ENCODE data around the gene HERC5.
"Not testable (repeated sequence)": the region's sequence is repeated elsewhere in the genome, so short reads cannot be mapped to it uniquely, and the experiment has no call there.

Gene HERC5

DNA sequence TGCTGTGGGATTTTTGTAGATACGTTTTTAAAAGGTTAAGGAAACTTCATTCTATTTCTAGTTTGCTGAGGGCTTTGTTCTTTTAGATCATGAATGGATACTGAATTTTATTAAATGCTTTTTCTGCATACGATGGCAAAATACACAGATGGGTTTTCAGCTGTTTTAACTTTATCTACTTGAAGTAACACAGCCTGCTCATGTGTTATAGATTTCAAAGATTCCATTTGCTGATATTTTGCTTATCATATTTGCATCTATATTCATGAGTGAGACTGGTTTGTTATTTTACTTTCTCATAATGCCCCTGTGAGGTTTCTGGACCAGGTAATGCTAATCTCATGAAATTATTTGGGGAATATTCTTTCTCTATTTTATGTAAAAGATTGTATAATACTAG is 34.5 kb upstream of the HERC5 start:
- Histone ChIP-seq H3K4me1 (ENCODE audit: control insufficient read depth in 2 of 2, insufficient read depth in 2 of 2, low read length in 2 of 2) (no peaks in the 10 kb centered on the region), H3K27me3 (ENCODE audit: control insufficient read depth in 2 of 2, insufficient read depth in 2 of 2, low read length in 2 of 2) (no peaks in the 10 kb centered on the region), H3K27ac (ENCODE audit: low read depth in 2 of 2, low read length in 2 of 2) (no peak overlapping the region), H3K36me3 (ENCODE audit: control insufficient read depth in 2 of 2, insufficient read depth in 2 of 2, low read length in 2 of 2) (no peaks in the 10 kb centered on the region), H3K9ac (ENCODE audit: low read depth in 1 of 2, low read length in 2 of 2) (no peak overlapping the region), H3K4me3 (ENCODE audit: low read length in 2 of 2) (no peak overlapping the region), H3K9me3 (ENCODE audit: control insufficient read depth in 2 of 2, low read length in 2 of 2) (no peaks in the 10 kb centered on the region)

GRCh38 chr4:88429401-88429800 is 27.5 kb upstream of the HERC5 start:
- H3K36me3 ChIP-seq (ENCODE audit: control insufficient read depth in 2 of 2, insufficient read depth in 2 of 2, low read length in 2 of 2) = no peaks in the 10 kb centered on the region
- H3K27me3 ChIP-seq (ENCODE audit: control insufficient read depth in 2 of 2, insufficient read depth in 2 of 2, low read length in 2 of 2) = no peaks in the 10 kb centered on the region
- H3K27ac ChIP-seq (ENCODE audit: low read depth in 2 of 2, low read length in 2 of 2) = no peak overlapping the region
- no peaks in the 10 kb centered on the region for H3K4me1 ChIP-seq (ENCODE audit: control insufficient read depth in 2 of 2, insufficient read depth in 2 of 2, low read length in 2 of 2)
- no peak overlapping the region for H3K4me3 ChIP-seq (ENCODE audit: low read length in 2 of 2)
- H3K9ac ChIP-seq (ENCODE audit: low read depth in 1 of 2, low read length in 2 of 2) = no peak overlapping the region
- no peaks in the 10 kb centered on the region for H3K9me3 ChIP-seq (ENCODE audit: control insufficient read depth in 2 of 2, low read length in 2 of 2)

- Histone ChIP-seq H3K27me3 (ENCODE audit: control insufficient read depth in 2 of 2, insufficient read depth in 2 of 2, low read length in 2 of 2) (no peaks in the 10 kb centered on the region), H3K36me3 (ENCODE audit: control insufficient read depth in 2 of 2, insufficient read depth in 2 of 2, low read length in 2 of 2) (no peaks in the 10 kb centered on the region), H3K9ac (ENCODE audit: low read depth in 1 of 2, low read length in 2 of 2) (no peak overlapping the region), H3K4me1 (ENCODE audit: control insufficient read depth in 2 of 2, insufficient read depth in 2 of 2, low read length in 2 of 2) (no peaks in the 10 kb centered on the region), H3K4me3 (ENCODE audit: low read length in 2 of 2) (no peak overlapping the region), H3K27ac (ENCODE audit: low read depth in 2 of 2, low read length in 2 of 2) (no peak overlapping the region), H3K9me3 (ENCODE audit: control insufficient read depth in 2 of 2, low read length in 2 of 2) (no peaks in the 10 kb centered on the region)
Observed at GRCh38 chr4:88435987-88436693, 20.8 kb upstream of the HERC5 start.

DNA sequence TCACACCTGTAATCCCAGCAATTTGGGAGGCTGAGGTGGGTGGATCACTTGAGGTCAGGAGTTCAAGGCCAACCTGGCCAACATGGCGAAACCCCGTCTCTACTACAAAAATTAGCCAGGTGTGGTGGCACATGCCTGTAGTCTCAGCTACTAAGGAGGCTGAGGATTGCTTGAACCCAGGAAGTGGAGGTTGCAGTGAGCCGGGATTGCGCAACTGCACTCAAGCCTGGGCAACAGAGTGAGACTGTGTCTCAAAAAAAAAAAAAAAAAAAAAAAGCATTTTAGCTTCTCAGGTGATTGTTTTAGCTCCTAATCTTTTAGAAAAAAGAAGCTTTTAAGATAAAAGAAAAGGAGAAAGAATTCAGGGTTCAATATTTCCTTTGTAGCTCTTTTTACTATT is 19.0 kb upstream of the HERC5 start:
- H3K36me3 ChIP-seq (ENCODE audit: control insufficient read depth in 2 of 2, insufficient read depth in 2 of 2, low read length in 2 of 2); H3K27ac ChIP-seq (ENCODE audit: low read depth in 2 of 2, low read length in 2 of 2); H3K9ac ChIP-seq (ENCODE audit: low read depth in 1 of 2, low read length in 2 of 2); H3K27me3 ChIP-seq (ENCODE audit: control insufficient read depth in 2 of 2, insufficient read depth in 2 of 2, low read length in 2 of 2); H3K4me1 ChIP-seq (ENCODE audit: control insufficient read depth in 2 of 2, insufficient read depth in 2 of 2, low read length in 2 of 2); H3K9me3 ChIP-seq (ENCODE audit: control insufficient read depth in 2 of 2, low read length in 2 of 2); H3K4me3 ChIP-seq (ENCODE audit: low read length in 2 of 2): not testable (repeated sequence)

GRCh38 chr4:88439161-88439760 is 17.7 kb upstream of the HERC5 start:
- Histone ChIP-seq H3K9me3 (ENCODE audit: control insufficient read depth in 2 of 2, low read length in 2 of 2) (no peaks in the 10 kb centered on the region), H3K4me3 (ENCODE audit: low read length in 2 of 2) (no peak overlapping the region), H3K36me3 (ENCODE audit: control insufficient read depth in 2 of 2, insufficient read depth in 2 of 2, low read length in 2 of 2) (peaks cover 0 to 3% of the 10 kb centered on the region in 2 donors), H3K4me1 (ENCODE audit: control insufficient read depth in 2 of 2, insufficient read depth in 2 of 2, low read length in 2 of 2) (no peaks in the 10 kb centered on the region), H3K27me3 (ENCODE audit: control insufficient read depth in 2 of 2, insufficient read depth in 2 of 2, low read length in 2 of 2) (no peaks in the 10 kb centered on the region), H3K27ac (ENCODE audit: low read depth in 2 of 2, low read length in 2 of 2) (no peak overlapping the region), H3K9ac (ENCODE audit: low read depth in 1 of 2, low read length in 2 of 2) (no peak overlapping the region)

DNA sequence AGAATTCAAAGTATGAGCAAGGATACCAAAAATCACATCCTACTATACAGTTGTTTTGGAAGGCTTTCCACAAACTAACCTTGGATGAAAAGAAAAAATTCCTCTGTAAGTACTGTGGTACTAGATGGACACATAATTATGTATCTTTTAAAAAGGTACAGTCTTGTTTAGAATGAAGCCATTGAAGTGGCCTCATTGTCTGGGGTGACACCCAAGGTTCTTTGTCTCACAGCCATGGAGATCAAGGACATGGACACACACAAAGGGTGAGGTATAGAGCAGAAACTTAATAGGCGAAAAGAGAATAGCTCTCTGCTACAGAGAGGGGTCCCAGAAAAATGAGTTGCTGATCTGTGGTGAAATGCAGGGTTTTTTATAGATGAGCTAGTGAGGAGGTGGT is 16.8 kb upstream of the HERC5 start:
- Histone ChIP-seq H3K4me1 (ENCODE audit: control insufficient read depth in 2 of 2, insufficient read depth in 2 of 2, low read length in 2 of 2) (no peaks in the 10 kb centered on the region), H3K9ac (ENCODE audit: low read depth in 1 of 2, low read length in 2 of 2) (no peak overlapping the region), H3K9me3 (ENCODE audit: control insufficient read depth in 2 of 2, low read length in 2 of 2) (no peaks in the 10 kb centered on the region), H3K4me3 (ENCODE audit: low read length in 2 of 2) (no peak overlapping the region), H3K36me3 (ENCODE audit: control insufficient read depth in 2 of 2, insufficient read depth in 2 of 2, low read length in 2 of 2) (peaks cover 0 to 3% of the 10 kb centered on the region in 2 donors), H3K27ac (ENCODE audit: low read depth in 2 of 2, low read length in 2 of 2) (no peak overlapping the region), H3K27me3 (ENCODE audit: control insufficient read depth in 2 of 2, insufficient read depth in 2 of 2, low read length in 2 of 2) (no peaks in the 10 kb centered on the region)

GRCh38 chr4:88441696-88442095 is 15.2 kb upstream of the HERC5 start:
- H3K4me1 ChIP-seq (ENCODE audit: control insufficient read depth in 2 of 2, insufficient read depth in 2 of 2, low read length in 2 of 2) = no peaks in the 10 kb centered on the region
- H3K4me3 ChIP-seq (ENCODE audit: low read length in 2 of 2) = no peak overlapping the region
- no peaks in the 10 kb centered on the region for H3K9me3 ChIP-seq (ENCODE audit: control insufficient read depth in 2 of 2, low read length in 2 of 2)
- H3K9ac ChIP-seq (ENCODE audit: low read depth in 1 of 2, low read length in 2 of 2) = no peak overlapping the region
- peaks cover 0 to 3% of the 10 kb centered on the region in 2 donors for H3K36me3 ChIP-seq (ENCODE audit: control insufficient read depth in 2 of 2, insufficient read depth in 2 of 2, low read length in 2 of 2)
- H3K27ac ChIP-seq (ENCODE audit: low read depth in 2 of 2, low read length in 2 of 2) = no peak overlapping the region
- no peaks in the 10 kb centered on the region for H3K27me3 ChIP-seq (ENCODE audit: control insufficient read depth in 2 of 2, insufficient read depth in 2 of 2, low read length in 2 of 2)

- Histone ChIP-seq H3K27me3 (ENCODE audit: control insufficient read depth in 2 of 2, insufficient read depth in 2 of 2, low read length in 2 of 2) (no peaks in the 10 kb centered on the region), H3K36me3 (ENCODE audit: control insufficient read depth in 2 of 2, insufficient read depth in 2 of 2, low read length in 2 of 2) (peaks cover 0 to 3% of the 10 kb centered on the region in 2 donors), H3K4me3 (ENCODE audit: low read length in 2 of 2) (no peak overlapping the region), H3K27ac (ENCODE audit: low read depth in 2 of 2, low read length in 2 of 2) (no peak overlapping the region), H3K4me1 (ENCODE audit: control insufficient read depth in 2 of 2, insufficient read depth in 2 of 2, low read length in 2 of 2) (no peaks in the 10 kb centered on the region), H3K9ac (ENCODE audit: low read depth in 1 of 2, low read length in 2 of 2) (no peak overlapping the region), H3K9me3 (ENCODE audit: control insufficient read depth in 2 of 2, low read length in 2 of 2) (no peaks in the 10 kb centered on the region)
Observed at GRCh38 chr4:88442689-88443191, 14.2 kb upstream of the HERC5 start.

- Histone ChIP-seq H3K27me3 (ENCODE audit: control insufficient read depth in 2 of 2, insufficient read depth in 2 of 2, low read length in 2 of 2) (no peaks in the 10 kb centered on the region), H3K9me3 (ENCODE audit: control insufficient read depth in 2 of 2, low read length in 2 of 2) (no peaks in the 10 kb centered on the region), H3K36me3 (ENCODE audit: control insufficient read depth in 2 of 2, insufficient read depth in 2 of 2, low read length in 2 of 2) (peaks cover 0 to 3% of the 10 kb centered on the region in 2 donors), H3K27ac (ENCODE audit: low read depth in 2 of 2, low read length in 2 of 2) (no peak overlapping the region), H3K4me1 (ENCODE audit: control insufficient read depth in 2 of 2, insufficient read depth in 2 of 2, low read length in 2 of 2) (no peaks in the 10 kb centered on the region), H3K4me3 (ENCODE audit: low read length in 2 of 2) (no peak overlapping the region), H3K9ac (ENCODE audit: low read depth in 1 of 2, low read length in 2 of 2) (no peak overlapping the region)
Observed at GRCh38 chr4:88443486-88443885, 13.4 kb upstream of the HERC5 start.

GRCh38 chr4:88445252-88445651 is 11.7 kb upstream of the HERC5 start:
- no peak overlapping the region for H3K9ac ChIP-seq (ENCODE audit: low read depth in 1 of 2, low read length in 2 of 2)
- no peaks in the 10 kb centered on the region for H3K4me1 ChIP-seq (ENCODE audit: control insufficient read depth in 2 of 2, insufficient read depth in 2 of 2, low read length in 2 of 2)
- H3K4me3 ChIP-seq (ENCODE audit: low read length in 2 of 2) = no peak overlapping the region

More at GRCh38 chr4:88445252-88445651, 11.7 kb upstream of the HERC5 start:
- Histone ChIP-seq H3K27ac (ENCODE audit: low read depth in 2 of 2, low read length in 2 of 2) (no peak overlapping the region), H3K36me3 (ENCODE audit: control insufficient read depth in 2 of 2, insufficient read depth in 2 of 2, low read length in 2 of 2) (peaks cover 0 to 3% of the 10 kb centered on the region in 2 donors), H3K27me3 (ENCODE audit: control insufficient read depth in 2 of 2, insufficient read depth in 2 of 2, low read length in 2 of 2) (no peaks in the 10 kb centered on the region), H3K9me3 (ENCODE audit: control insufficient read depth in 2 of 2, low read length in 2 of 2) (no peaks in the 10 kb centered on the region)

Measured in mucosa of rectum (tissue), 2 donors.